Thoracic aorta endothelial cell (primary cell): Measurements from ENCODE around the gene SLC7A10. TPM values are rescaled to one million over a fixed set of nuclear protein-coding genes. Genes with fewer than 3 reads are reported as not detected.

ENCODE experiments used
- total RNA-seq: library from RNA; depleted of rRNA; stranded (reverse); fragments of >200 nt; gene quantifications from 2 replicates; pipeline ENCODE4 v1.2.3, GENCODE V29; 2012

Gene SLC7A10
- not detected in 2 replicates for total RNA-seq

GRCh38 chr19:33225458-33225926 is at the start of gene SLC7A10:
TSS of gene SLC7A10 (minus strand) at chr19:33225850. CDS start at chr19:33225703, 147 bp downstream.

GRCh38 chr19:33193865-33194362 is 31.7 kb downstream of the SLC7A10 start, which contains the start of gene LRP3:
TSS of gene LRP3 (plus strand) at chr19:33194330. CDS start at chr19:33194786, 456 bp downstream.

Other genes starting within 250 kb of the SLC7A10 start
- 3.1 and 4.7 TPM in 2 replicates for gene RHPN2, start 161.0 kb downstream of the SLC7A10 start, total RNA-seq
- 6.9 and 8.0 TPM in 2 replicates for gene GPATCH1, start 144.7 kb downstream of the SLC7A10 start, total RNA-seq
- gene WDR88, start 93.7 kb downstream of the SLC7A10 start, total RNA-seq: not detected in 2 replicates
- gene LRP3, start 31.5 kb downstream of the SLC7A10 start, total RNA-seq: 10.5 and 20.5 TPM in 2 replicates
- gene CEBPA, start 76.7 kb upstream of the SLC7A10 start, total RNA-seq: 0.13 and 0.14 TPM in 2 replicates
- 29.7 and 30.2 TPM in 2 replicates for gene CEBPG, start 147.9 kb upstream of the SLC7A10 start, total RNA-seq